Bronchial epithelial cell (primary cell): ENCODE data around the gene PRKACA. TPM values are rescaled to one million over a fixed set of nuclear protein-coding genes. Genes with fewer than 3 reads are reported as not detected.
A peak's percentile ranks its signal among the peaks of the same experiment; 100 is the strongest.
"Not testable (repeated sequence)": the region's sequence is repeated elsewhere in the genome, so short reads cannot be mapped to it uniquely, and the experiment has no call there.

ENCODE experiments used
- DNase-seq: peaks from one replicate; pipeline ENCODE4 v3.0.0-alpha.2; 2010; ENCODE audit warnings: low read depth
- FAIRE-seq: peaks from 2 replicates; lab custom pipeline; 2011; peaks lifted over from hg19 to GRCh38; lab: Jason Lieb, UNC
- H3K27me3 ChIP-seq: 2 replicates; pipeline ENCODE4 v1.5.1; 2011; ENCODE audit warnings: low read length; ENCODE audit not compliant: control insufficient read depth, insufficient read depth
- H3K36me3 ChIP-seq: 2 replicates; pipeline ENCODE4 v1.5.1; 2011; ENCODE audit warnings: low read length; ENCODE audit not compliant: control insufficient read depth, insufficient read depth
- H3K4me3 ChIP-seq: 2 replicates; pipeline ENCODE4 v1.5.1; 2011; ENCODE audit warnings: mild to moderate bottlenecking, low read depth, low read length, control low read depth
- CTCF ChIP-seq: IDR thresholded peaks from 2 replicates; pipeline ENCODE4 v1.5.1; 2011; ENCODE audit warnings: mild to moderate bottlenecking, moderate library complexity, low read length, control low read depth, inconsistent platforms; ENCODE audit not compliant: insufficient read depth, severe bottlenecking
- total RNA-seq: library from RNA; depleted of rRNA; stranded (reverse); fragments of >200 nt; gene quantifications from 2 replicates; pipeline ENCODE4 v1.2.1, GENCODE V29; 2014

Gene PRKACA
- total RNA-seq, 1 donor from 2014 or later = 13.7 TPM

DNA sequence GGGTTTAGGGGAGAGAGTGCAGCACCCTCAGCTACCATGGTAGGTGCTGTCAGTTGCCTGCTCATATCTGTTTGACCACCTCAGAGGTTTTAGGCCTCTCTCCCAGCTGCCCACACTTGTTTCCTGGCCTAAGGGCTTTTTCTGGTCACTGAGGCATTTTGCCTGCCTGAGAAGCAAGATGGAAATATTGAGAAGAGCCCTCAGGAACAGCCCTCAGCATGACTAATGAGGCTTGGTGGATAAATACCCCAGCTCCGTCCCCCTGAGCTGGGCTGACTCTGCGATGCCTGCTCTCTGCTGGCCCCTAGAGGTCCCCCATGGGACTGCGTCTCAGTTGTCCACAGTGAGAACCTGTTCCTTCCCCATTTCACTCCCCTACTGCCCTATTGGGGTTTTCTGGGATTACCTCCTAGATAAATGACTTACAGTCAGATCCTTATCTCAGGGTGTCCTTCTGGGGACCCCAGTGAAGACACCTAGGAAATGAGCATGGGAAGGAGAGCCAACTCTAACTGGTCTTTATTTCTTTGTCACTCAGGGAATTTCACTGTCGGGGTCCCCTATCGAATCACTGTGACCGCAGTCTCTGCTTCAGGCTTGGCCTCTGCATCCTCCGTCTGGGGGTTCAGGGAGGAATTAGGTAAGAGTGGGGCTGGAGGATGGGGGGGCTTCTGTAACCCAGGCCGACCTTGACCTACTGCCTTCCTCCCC is 69.0 kb downstream of the PRKACA start:
- H3K27me3 ChIP-seq = no peaks in the 10 kb centered on the region
- peak; percentile 21 for DNase-seq
- peak; percentile 87 for TF ChIP-seq CTCF
- FAIRE-seq = no peak
- no peak overlapping the region for H3K4me3 ChIP-seq
- no peaks in the 10 kb centered on the region for H3K36me3 ChIP-seq

DNA sequence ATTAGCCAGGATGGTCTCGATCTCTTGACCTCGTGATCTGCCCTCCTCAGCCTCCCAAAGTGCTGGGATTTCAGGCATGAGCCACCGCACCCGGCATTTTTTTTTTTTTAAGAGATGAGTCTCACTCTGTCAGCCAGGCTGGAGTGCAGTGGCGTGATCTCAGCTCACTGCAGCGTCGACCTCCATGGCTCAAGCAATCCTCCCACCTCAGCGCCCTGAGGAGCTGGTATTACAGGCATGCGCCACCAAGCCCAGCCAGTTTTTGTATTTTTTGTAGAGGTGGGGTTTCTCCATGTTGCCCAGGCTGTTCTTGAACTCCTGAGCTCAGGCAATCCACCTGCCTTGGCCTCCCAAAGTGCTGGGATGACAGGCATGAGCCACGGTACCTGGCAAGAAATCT is 69.7 kb downstream of the PRKACA start:
- DNase-seq, H3K36me3 ChIP-seq, H3K27me3 ChIP-seq, H3K4me3 ChIP-seq, FAIRE-seq: not testable (repeated sequence)

GRCh38 chr19:14042659-14043608 is 74.6 kb downstream of the PRKACA start:
- peak; percentile 64 for TF ChIP-seq CTCF
- H3K36me3 ChIP-seq, H3K4me3 ChIP-seq, FAIRE-seq, H3K27me3 ChIP-seq: not testable (repeated sequence)
- DNase-seq = peak; percentile 71

Other genes starting within 250 kb of the PRKACA start
- 0.53 TPM in 1 of 2 replicates, not detected in the other for gene NANOS3, start 240.6 kb downstream of the PRKACA start, total RNA-seq
- 0.26 and 0.77 TPM in 2 replicates for gene BRME1, start 211.6 kb downstream of the PRKACA start, total RNA-seq
- 6.8 and 11.3 TPM in 2 replicates for gene CC2D1A, start 211.6 kb downstream of the PRKACA start, total RNA-seq
- 0.38 TPM in 1 of 2 replicates, not detected in the other for gene PODNL1, start 179.3 kb downstream of the PRKACA start, total RNA-seq
- 6.3 and 8.2 TPM in 2 replicates for gene DCAF15, start 165.3 kb downstream of the PRKACA start, total RNA-seq
- 0.79 and 2.2 TPM in 2 replicates for gene RFX1, start 111.4 kb downstream of the PRKACA start, total RNA-seq
- gene RLN3, start 89.6 kb downstream of the PRKACA start, total RNA-seq = not detected in 2 replicates
- 0.26 TPM in 2 replicates for gene IL27RA, start 86.0 kb downstream of the PRKACA start, total RNA-seq
- gene PALM3, start 55.7 kb downstream of the PRKACA start, total RNA-seq = not detected in 2 replicates
- 0.26 and 1.4 TPM in 2 replicates for gene MISP3, start 45.0 kb downstream of the PRKACA start, total RNA-seq
- not detected in 2 replicates for gene C19orf67, start 32.0 kb downstream of the PRKACA start, total RNA-seq
- 14.7 and 16.8 TPM in 2 replicates for gene SAMD1, start 27.0 kb downstream of the PRKACA start, total RNA-seq
- gene ASF1B, start 18.8 kb upstream of the PRKACA start, total RNA-seq = 0.26 and 0.53 TPM in 2 replicates
- gene ADGRL1, start 88.4 kb upstream of the PRKACA start, total RNA-seq = 2.1 and 5.9 TPM in 2 replicates